ENCODE measurements around the gene PHF24.
"Not testable (repeated sequence)": the region's sequence is repeated elsewhere in the genome, so short reads cannot be mapped to it uniquely, and the experiment has no call there.

Gene PHF24

GRCh38 chr9:34957492-34958410, at the start of gene PHF24:
PHF24 (plus strand) TSS chr9:34958285; CDS start chr9:34971299, 13,014 bp downstream.
- no peak for DNase-seq

- DNase-seq: no peak
Measured at GRCh38 chr9:34927061-34927460, 31.0 kb upstream of the PHF24 start.

GRCh38 chr9:34928921-34929320, 29.2 kb upstream of the PHF24 start:
- no peak for DNase-seq

GRCh38 chr9:34929506-34930102, 28.5 kb upstream of the PHF24 start:
- DNase-seq: peak; percentile 2

- not testable (repeated sequence) for DNase-seq
Measured at GRCh38 chr9:34939989-34940388, 18.1 kb upstream of the PHF24 start.

GRCh38 chr9:34948451-34948850, 9.6 kb upstream of the PHF24 start:
- DNase-seq: no peak

GRCh38 chr9:34954225-34954624, 3.9 kb upstream of the PHF24 start:
- no peak for DNase-seq

- DNase-seq: not testable (repeated sequence)
Measured at GRCh38 chr9:34956066-34956465, 2.0 kb upstream of the PHF24 start.

- DNase-seq: no peak
Measured at GRCh38 chr9:34956648-34957047, 1.4 kb upstream of the PHF24 start.

- DNase-seq: no peak
Measured at GRCh38 chr9:34958411-34958982, 412 bp downstream of the PHF24 start.

GRCh38 chr9:34959461-34959860, 1.4 kb downstream of the PHF24 start:
- DNase-seq: no peak

- DNase-seq: no peak
Measured at GRCh38 chr9:34961574-34962490, 3.7 kb downstream of the PHF24 start.

- DNase-seq: no peak
Measured at GRCh38 chr9:34962546-34962945, 4.5 kb downstream of the PHF24 start.

- DNase-seq: no peak
Measured at GRCh38 chr9:34963552-34963951, 5.5 kb downstream of the PHF24 start.

- DNase-seq: no peak
Measured at GRCh38 chr9:34964458-34964857, 6.4 kb downstream of the PHF24 start.

GRCh38 chr9:34971146-34971811, 13.2 kb downstream of the PHF24 start:
- no peak for DNase-seq

- DNase-seq: no peak
Measured at GRCh38 chr9:34974664-34975063, 16.6 kb downstream of the PHF24 start.

GRCh38 chr9:34976441-34976840, 18.4 kb downstream of the PHF24 start:
- no peak for DNase-seq

GRCh38 chr9:34976992-34977391, 18.9 kb downstream of the PHF24 start:
- DNase-seq: no peak

- DNase-seq: no peak
Measured at GRCh38 chr9:34980181-34980761, 22.2 kb downstream of the PHF24 start.

GRCh38 chr9:34982361-34982760, 24.3 kb downstream of the PHF24 start:
- no peak for DNase-seq

GRCh38 chr9:34983209-34983608, 25.1 kb downstream of the PHF24 start:
- no peak for DNase-seq
